ENCODE measurements around the gene RABGGTA.
"Not testable (repeated sequence)": the region's sequence is repeated elsewhere in the genome, so short reads cannot be mapped to it uniquely, and the experiment has no call there.

RABGGTA gene

GRCh38 chr14:24260026-24260779 is 11.2 kb downstream of the RABGGTA start:
- no peak for DNase-seq

- DNase-seq: peak; percentile 70
Observed at GRCh38 chr14:24259282-24260025, 11.9 kb downstream of the RABGGTA start.

DNA sequence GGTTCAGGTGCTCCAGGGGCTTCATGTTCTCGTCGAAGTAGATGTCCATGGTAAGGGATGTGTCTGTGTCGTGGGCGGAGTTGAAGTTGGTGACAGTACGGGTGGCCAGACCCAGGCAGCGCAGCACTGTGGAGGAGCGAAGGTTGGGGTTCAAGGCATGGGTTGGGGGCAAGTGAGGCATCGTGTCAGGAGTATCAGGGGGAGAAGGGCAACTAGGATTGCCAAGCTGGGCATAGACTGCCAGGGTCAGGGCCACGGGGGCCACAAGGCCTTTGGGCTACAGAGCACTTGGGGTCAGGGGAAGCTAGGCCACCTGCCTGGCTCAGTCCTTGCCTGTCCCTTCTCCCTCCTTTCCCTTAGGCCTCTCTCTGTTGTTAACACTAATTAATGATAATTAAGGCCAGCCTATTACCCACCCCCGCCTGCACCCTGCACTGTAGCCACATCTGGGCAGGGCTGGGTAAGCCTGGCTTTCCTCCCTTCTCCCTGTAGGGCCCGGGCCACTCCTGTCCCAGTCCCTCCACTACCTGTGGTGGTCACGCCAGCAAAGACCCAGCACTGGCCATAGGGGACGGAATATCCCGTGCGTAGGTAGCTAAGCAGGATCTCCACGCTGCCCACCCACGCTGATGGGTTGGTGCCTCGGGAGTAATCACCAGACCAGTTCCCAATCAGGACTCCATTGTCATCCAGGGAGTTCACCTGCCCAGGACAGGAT is 12.7 kb downstream of the RABGGTA start:
- DNase-seq: peak; percentile 16

GRCh38 chr14:24258119-24258518 is 13.3 kb downstream of the RABGGTA start:
- DNase-seq: no peak

- DNase-seq: no peak
Observed at GRCh38 chr14:24256960-24257359, 14.4 kb downstream of the RABGGTA start.

DNA sequence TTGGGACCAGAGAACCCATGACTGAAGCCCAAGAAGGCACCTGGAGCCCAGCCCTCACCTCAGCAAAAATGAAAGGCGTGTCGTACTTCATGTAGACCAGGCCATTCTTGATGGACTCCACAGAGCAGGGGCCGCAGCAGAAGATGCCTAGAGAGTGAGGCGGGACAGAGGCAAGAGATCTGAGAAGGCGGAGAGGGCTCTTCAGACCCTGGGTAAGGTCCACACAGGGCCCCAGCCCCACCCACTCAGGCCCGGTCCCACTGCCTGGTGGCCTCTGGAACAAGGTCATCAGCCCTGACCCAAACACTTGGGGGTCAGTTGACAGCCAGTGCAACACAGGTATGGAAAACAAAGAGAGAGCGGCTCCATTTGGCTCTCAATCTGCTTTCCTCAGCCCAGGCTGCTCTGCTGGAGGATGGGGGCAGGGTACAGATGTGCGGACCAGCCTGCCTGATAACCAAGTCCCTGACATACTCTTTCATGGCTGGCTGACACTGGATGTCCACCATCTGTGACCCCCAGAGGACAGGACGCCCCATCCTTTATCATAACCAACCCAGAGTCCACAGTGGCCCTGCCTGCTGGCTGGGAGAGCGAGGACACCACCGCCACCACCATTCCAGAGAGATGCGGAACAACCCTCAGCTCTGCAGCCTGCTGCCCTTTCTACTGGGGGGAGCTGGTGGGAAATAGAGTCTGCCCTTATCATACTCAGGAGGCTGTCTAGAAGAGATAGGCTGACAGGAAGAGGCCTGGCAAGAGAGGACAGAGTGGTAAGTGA is 15.3 kb downstream of the RABGGTA start:
- no peak for DNase-seq

DNA sequence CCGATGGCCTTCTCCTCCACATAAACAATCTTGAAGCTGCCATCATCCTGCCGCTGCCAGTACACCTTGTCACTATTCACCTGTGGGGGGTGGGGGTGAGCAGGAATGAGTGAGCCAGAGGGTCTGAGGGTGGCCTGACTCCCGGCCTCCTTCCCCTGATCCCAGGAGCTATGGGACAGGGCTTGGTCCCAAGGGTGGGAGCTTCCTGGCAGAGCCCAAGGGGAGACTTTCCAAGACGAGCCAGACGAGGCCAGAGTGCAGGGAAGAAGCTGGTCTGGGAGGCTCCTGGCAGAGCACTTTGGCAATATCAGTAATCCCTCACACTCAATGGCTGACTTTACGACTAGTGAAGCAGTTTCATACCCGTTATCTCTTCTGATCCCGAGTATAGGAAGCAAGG is 16.0 kb downstream of the RABGGTA start:
- DNase-seq: peak; percentile 15

DNA sequence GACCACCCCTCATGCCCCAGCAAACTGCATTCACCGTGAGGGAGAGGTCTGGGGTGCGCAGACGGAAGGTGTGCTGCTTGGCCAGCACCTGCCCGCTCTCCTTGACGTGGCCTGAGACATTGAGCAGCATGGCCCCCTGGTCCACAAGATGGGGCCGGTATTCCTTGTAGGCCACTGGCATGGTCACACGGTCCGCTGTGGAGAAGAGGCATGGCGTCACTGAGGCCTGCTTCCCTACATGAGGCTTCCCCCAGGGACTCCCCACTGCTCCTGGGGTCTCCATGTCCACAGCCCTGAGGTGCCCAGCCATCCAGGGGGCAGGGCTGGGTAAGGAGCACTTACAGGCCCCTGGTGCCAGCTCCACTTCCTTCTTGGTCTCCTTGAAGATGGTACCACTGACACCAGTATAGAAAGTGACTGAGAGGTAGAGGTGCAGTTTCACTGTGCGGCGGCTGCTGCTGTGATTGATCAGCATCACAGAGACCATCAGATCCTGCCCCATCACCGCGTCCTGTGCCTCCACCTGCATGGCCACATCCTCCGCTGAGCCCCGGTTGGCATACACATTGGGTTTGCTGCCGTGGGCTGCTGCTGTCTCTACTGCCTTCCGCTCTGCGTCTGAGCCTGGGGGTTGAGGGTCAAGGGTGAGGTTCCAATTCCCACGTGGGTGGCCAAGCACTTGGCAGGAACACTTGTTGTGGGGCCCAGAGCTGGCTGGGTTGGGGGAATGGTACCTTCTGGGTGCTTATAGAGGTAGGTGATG is 16.6 kb downstream of the RABGGTA start:
- peak; percentile 11 for DNase-seq

DNA sequence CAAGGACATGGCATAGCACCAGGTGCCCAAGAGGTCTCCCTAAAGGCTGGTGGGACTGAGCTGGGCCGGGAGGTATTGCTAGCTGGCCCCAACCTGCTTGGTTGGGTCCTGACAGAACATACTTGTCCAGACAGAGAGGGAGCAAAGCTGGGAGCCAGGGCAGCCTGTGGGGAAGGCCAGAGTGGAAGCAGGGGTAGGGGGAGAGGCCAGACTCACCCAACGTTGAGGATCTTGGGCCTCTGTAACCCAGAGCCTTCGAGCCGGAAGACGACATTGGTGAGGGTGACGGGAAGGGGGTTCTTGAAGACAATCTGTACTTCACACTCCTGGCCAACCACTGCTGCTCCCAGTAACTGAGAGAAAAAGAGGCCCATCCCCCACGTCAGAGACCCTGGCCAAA is 17.5 kb downstream of the RABGGTA start:
- DNase-seq: peak; percentile 12

- DNase-seq: peak; percentile 13
Observed at GRCh38 chr14:24252289-24253124, 18.9 kb downstream of the RABGGTA start.

GRCh38 chr14:24251880-24252288 is 19.5 kb downstream of the RABGGTA start:
- DNase-seq: no peak

GRCh38 chr14:24250354-24250753 is 21.0 kb downstream of the RABGGTA start:
- DNase-seq: peak; percentile 19

DNA sequence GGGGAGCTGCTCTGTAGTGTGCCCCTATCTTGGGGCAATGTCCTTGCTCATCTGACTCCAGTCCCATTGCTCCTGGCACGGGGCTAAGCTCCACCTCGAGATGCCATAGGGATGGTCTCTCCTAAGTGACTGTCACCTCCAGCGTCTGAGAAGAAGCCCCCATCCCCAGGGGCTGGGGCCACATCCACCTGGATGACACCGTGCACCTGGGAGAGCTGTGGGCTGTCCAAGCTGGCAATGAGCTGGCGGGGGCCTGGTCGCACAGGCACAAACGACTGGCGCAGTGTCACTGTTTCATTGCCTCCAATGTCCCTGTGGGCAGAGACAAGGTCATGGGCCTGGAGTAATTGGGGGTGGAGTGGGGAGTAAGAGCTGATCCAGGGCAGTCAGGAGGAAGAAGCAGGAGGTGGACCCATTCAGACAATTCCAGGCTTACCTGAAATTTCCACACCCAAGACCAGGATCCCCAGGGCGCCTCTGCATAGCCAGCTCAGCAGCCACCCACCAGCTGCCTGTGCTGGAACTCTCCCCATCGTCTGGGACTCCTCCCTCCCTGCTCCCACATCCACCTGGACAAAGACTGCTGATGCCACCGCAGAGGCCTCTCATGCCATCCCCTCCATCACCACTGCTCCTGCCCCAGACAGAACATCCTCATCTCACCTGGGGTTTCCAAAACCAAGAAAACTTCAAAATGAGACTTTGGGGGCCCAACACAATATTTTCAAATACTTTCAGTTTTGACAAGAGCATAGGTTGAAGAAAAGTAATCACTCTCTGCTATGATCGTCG is 22.0 kb downstream of the RABGGTA start:
- no peak for DNase-seq

GRCh38 chr14:24247422-24247821 is 24.0 kb downstream of the RABGGTA start:
- no peak for DNase-seq

DNA sequence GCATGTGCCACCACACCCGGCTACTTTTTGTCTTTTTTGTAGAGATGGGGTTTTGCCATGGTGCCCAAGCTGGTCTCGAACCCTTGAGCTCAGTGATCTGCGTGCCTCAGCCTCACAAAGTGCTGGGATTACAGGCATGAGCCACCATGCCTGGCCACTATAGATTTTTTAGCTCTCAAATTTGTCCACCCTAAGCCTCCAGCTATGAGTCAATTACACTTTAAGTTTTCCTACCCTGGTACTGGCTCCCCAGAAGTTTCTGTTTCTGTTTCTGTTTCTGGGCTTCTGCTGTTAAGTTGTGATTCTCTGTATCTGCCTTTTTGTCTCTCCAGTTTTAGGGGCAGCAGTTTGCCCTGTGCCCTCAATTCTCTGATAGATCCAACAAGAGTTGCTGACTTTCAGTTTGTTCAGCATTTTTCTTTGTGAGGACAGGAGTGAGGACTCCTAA is 24.6 kb downstream of the RABGGTA start:
- no peak for DNase-seq

- not testable (repeated sequence) for DNase-seq
Observed at GRCh38 chr14:24245350-24245749, 26.0 kb downstream of the RABGGTA start.

- no peak for DNase-seq
Observed at GRCh38 chr14:24243336-24243836, 28.0 kb downstream of the RABGGTA start.

DNA sequence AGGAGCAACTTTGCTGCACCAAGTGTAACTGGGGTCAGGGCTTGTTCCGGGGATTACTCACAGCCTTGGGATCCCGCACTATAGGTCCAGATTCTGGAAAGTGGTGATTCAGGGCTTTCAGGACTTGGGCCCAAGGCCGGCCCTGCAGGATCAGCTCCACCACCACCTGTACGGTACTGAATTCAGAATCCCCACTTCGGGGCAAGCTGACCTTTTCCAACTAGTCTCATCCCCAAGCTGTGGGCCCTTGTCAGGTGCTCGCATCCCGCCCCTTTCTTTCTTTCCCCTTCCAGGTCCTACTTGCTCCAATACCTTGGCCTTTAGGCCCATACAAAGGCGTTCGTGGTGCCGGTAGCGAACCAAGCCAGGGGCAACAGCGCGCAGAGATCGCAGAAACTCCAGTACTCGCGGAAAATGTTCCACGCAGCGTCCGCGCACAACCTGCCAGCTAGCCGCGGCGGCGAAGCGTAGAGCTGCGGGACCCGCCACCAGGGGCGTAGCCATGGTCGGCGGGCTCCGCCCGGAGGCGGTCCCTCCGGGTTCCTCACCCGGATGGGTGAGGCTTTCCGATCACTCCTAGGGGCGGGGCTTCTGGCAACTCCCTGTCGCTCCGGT is 29.5 kb downstream of the RABGGTA start:
- peak; percentile 96 for DNase-seq
